ENCODE results near the gene KIRREL3. TPM values are rescaled to one million over a fixed set of nuclear protein-coding genes. Genes with fewer than 3 reads are reported as not detected.

The KIRREL3 gene
- total and polyA plus RNA-seq, 2 of the 8 experiments (the other 6 are each of a cell fraction or from before 2014, with no cell fraction given) = 0.29 to 0.32 TPM

GRCh38 chr11:126819194-126819593 lies 181.4 kb downstream of the KIRREL3 start (continued):
- no peak for TF ChIP-seq CHD7 (IDR thresholded peaks at IDR 0.05; ENCODE audit: insufficient replicate concordance, low read length)

Measured in H1 (cell line).